ENCODE measurements around the gene UHRF1.
A peak's percentile ranks its signal among the peaks of the same experiment; 100 is the strongest.
"Not testable (repeated sequence)": the region's sequence is repeated elsewhere in the genome, so short reads cannot be mapped to it uniquely, and the experiment has no call there.

The UHRF1 gene

GRCh38 chr19:4909156-4909896 lies at the start of gene UHRF1:
UHRF1 (plus strand) TSS chr19:4909501; CDS start chr19:4910886, 1,385 bp downstream.
- no peak for DNase-seq (ENCODE audit: low read depth)

- no peak for DNase-seq (ENCODE audit: low read depth)
Measured at GRCh38 chr19:4859697-4860096, 49.6 kb upstream of the UHRF1 start.

GRCh38 chr19:4861147-4861546 lies 48.2 kb upstream of the UHRF1 start:
- DNase-seq (ENCODE audit: low read depth) = no peak

GRCh38 chr19:4866595-4867424 lies 42.5 kb upstream of the UHRF1 start:
- no peak for DNase-seq (ENCODE audit: low read depth)

GRCh38 chr19:4867534-4868285 lies 41.6 kb upstream of the UHRF1 start, which contains the start of gene PLIN3:
PLIN3 (minus strand) TSS chr19:4867667; CDS start chr19:4861394, 6,273 bp downstream.
- DNase-seq (ENCODE audit: low read depth) = peak; percentile 73

GRCh38 chr19:4868286-4868834 lies 40.9 kb upstream of the UHRF1 start:
- DNase-seq (ENCODE audit: low read depth) = no peak

GRCh38 chr19:4870025-4870700 lies 39.1 kb upstream of the UHRF1 start:
- peak; percentile 73 for DNase-seq (ENCODE audit: low read depth)

GRCh38 chr19:4871711-4872110 lies 37.6 kb upstream of the UHRF1 start:
- no peak for DNase-seq (ENCODE audit: low read depth)

- no peak for DNase-seq (ENCODE audit: low read depth)
Measured at GRCh38 chr19:4873930-4874329, 35.4 kb upstream of the UHRF1 start.

- no peak for DNase-seq (ENCODE audit: low read depth)
Measured at GRCh38 chr19:4877753-4878490, 31.4 kb upstream of the UHRF1 start.

- no peak for DNase-seq (ENCODE audit: low read depth)
Measured at GRCh38 chr19:4878491-4878968, 30.8 kb upstream of the UHRF1 start.

GRCh38 chr19:4879041-4879440 lies 30.3 kb upstream of the UHRF1 start:
- no peak for DNase-seq (ENCODE audit: low read depth)

- DNase-seq (ENCODE audit: low read depth) = not testable (repeated sequence)
Measured at GRCh38 chr19:4882874-4883273, 26.4 kb upstream of the UHRF1 start.

GRCh38 chr19:4884993-4885392 lies 24.3 kb upstream of the UHRF1 start:
- not testable (repeated sequence) for DNase-seq (ENCODE audit: low read depth)

- not testable (repeated sequence) for DNase-seq (ENCODE audit: low read depth)
Measured at GRCh38 chr19:4887803-4888202, 21.5 kb upstream of the UHRF1 start.

- no peak for DNase-seq (ENCODE audit: low read depth)
Measured at GRCh38 chr19:4889034-4889815, 20.1 kb upstream of the UHRF1 start.

GRCh38 chr19:4891066-4891465 lies 18.2 kb upstream of the UHRF1 start:
- no peak for DNase-seq (ENCODE audit: low read depth)

- not testable (repeated sequence) for DNase-seq (ENCODE audit: low read depth)
Measured at GRCh38 chr19:4892962-4893361, 16.3 kb upstream of the UHRF1 start.

GRCh38 chr19:4896372-4896771 lies 12.9 kb upstream of the UHRF1 start:
- no peak for DNase-seq (ENCODE audit: low read depth)

GRCh38 chr19:4897146-4897545 lies 12.2 kb upstream of the UHRF1 start:
- no peak for DNase-seq (ENCODE audit: low read depth)

Measured in non-pigmented ciliary epithelial cell (primary cell).